NCI-H526 treated with DMSO at 0.1 percent for 48 hours (cell line): ENCODE results near the gene NISCH.
A peak's percentile ranks its signal among the peaks of the same experiment; 100 is the strongest.

Experiments
- DNase-seq: peaks from one replicate; lab custom pipeline; 2025; lab: John Stamatoyannopoulos, UW

Gene NISCH

DNA sequence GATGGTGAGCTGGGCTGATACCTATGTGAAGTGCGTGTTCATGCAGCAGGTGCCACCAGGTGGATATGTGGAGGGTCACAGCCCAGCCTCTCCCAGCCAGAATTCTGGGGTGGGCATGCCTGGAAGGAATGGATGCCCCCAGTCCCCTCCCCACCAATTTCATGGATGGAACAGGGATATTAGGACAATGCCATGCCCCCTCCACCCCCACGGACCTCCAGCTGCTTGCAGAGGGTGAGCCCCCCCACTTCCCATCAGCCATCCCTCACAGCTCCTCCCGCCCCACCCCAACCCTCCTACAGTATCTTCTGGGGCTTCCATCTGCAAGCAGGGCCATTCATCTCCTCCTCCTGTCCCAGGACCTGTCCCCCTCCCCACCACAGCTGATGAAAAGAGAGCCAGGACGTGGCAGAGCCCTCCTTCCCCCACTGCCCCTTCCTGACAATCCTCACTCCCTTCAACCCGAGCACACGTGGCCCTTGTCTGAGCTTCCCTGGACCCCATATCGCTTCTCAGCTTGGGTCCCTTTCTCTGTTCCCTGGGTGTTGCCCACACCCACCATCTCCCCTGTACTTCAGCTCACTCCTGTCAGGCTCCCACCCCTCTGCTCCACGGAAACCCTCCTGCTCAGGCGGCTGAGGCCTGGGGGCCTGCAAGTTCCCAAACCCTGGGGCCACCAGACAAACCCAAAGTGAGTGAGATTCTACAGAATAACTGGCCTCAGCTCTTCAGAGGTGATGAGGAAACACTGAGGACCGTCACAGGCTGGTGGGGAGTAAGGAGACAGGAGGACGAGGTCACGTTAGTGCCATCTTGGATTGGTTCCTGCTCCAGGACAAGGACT is 7.7 kb upstream of the NISCH start:
- DNase-seq = no peak

DNA sequence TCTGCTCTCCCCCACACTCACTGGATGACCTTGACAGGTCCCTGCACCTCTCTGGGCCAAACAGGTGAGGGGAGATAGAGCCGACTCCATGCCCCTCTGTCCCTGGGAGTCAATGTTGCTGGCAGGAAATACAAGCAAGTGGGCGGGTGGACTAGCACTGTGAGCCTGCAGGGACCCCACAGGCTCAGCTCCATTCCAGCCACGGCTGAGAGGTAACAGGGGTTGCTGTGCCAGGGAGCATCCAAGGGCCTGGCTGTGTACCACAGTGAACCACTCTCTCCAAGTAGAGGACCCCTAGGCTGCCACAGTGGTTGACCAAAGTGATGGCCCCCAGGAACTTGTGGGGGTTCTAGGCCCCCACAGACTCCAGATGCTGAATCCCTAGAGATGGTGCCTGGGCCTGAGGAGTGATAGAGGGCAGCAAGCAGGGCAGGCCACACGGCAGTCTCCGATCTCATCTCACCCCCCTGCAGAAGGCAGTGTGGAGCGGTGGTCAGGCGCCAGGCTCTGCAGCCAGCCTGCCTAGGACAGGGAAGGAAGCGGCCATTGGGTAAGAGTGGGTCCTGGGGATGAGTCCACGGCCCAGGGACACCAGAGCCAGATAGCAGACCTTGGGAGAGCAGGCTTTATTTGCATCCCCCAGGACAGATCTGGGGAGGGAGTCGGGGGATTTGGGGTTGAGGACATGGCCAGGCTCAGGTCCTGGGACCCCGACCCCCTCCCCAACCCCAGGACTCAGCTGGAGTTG is 4.7 kb upstream of the NISCH start:
- no peak for DNase-seq

DNA sequence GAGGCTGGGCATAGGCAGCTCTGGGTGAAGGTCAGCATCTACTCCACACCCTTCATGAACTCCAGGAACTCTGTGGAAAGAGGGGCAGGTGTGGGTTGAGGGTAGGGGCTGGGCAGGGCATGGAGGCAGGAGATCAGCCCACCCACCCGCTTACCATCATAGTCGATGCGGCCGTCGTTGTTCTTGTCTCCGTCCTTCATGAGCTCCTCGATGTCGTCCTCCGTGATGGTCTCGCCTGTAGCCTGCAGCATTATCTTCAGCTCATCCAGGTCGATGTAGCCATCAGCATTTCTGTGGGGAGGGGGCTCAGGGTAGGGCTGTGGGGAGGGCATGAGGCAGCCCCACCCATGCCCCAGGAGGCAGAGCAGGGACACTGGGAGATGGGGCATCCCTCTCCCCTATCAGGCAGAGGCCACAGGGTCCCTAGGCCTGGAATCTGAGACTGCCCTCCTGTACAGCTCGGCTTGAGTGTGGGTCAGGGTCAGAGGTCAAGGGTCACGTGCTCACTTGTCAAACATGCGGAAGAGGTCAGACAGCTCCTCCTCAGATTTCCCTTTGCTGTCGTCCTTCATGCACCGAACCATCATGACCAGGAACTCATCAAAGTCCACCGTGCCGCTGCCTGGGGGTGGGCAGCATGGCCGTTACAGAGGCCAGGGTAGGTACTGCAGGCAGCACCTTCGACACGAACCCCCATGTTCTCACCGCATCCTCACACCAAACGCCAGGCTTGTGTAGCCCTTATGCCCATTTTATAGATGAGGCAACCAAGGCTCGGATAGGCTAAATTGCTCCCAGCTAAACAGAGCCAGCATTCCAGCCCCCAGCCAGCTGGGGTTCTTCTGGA is 3.9 kb upstream of the NISCH start:
- no peak for DNase-seq

DNA sequence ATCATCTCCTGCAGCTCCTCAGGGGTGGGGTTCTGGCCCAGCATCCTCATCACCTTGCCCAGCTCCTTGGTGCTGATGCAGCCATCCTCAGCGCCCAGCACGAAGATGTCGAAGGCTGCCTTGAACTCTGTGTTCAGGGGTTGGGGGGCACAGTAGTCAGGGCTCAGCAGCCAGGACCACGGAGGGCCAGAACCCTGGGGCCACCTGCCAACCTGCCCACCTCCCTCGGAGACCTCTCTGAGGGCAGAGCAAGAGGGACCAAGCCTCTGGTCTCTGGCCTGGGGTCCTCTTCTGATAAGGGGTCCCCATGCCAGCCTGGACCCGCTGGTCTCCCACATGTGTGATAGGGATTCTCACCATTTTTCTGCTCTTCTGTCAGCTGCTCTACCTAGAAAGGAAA is 3.3 kb upstream of the NISCH start:
- DNase-seq = no peak

DNA sequence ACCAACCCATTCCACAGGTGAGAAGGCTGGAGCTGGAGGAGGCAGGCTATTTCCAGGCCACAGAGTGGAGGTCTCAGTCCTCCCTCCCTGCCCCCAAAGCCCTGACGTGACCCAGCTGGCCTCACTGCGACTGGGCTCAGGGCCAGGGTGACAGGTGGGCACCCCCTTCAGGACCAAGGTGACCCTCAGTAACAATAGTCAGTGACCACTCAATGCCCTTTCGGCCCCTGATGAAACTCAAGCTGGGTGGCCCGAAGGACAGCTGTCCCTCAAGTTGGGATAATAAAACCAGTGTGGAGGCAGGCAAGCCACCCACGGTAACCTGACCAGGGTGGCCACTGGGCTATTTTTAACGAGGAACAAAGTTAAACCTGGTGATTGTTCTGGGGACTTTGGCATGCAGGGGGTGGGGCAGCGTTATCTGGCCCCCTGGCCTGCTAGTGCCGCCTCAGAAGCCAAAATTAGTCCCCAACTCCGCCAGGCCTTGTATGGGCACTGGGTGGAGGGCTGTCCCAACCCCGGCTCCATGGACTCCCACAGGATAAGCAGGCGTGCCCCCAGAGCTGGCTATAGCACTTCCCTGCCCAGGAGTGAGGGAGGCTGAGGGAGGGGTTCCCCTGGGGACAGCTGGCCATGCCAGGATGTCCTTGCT is 2.7 kb upstream of the NISCH start:
- DNase-seq = no peak

DNA sequence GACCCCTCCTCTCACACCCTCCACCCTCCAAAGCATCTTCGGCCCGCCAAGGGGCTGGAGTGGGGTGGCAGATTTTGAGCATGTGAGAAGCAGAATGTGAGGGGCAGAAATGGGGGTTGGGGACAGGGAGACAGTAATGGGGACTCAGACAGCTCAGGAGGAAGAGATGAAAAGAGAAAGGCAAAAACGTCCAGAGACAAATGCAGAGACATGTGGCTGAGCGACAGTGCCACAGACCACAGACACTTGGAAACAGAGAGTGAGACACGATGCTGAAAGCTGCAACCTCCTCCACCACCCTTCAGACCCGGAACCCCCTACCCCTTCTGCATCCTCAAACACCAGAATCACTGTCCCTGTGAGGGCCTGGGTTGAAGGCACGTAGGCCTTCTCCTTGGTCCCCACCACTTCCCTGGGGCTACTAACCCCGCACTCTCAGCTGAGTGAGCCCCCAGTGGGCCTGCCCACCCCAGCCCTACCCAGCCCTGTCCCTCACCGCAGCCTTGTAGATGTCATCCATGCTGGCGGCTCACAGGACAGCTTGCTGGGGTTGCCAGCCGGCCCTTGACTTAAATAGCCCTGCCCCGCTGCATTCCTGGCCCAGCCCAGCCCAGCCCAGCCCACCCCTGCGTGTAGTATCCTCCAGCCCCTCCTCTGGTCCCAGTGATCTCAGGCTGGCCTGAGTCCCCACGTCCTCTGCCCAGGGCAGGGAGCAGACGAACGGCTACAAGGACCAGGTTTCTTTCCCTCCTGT is 1.7 kb upstream of the NISCH start, which contains the start of gene TNNC1:
Gene TNNC1, minus strand, starts transcription at position 546 of the 754 bp plus-strand sequence. Its CDS starts 26 bp downstream, at position 520.
- no peak for DNase-seq

DNA sequence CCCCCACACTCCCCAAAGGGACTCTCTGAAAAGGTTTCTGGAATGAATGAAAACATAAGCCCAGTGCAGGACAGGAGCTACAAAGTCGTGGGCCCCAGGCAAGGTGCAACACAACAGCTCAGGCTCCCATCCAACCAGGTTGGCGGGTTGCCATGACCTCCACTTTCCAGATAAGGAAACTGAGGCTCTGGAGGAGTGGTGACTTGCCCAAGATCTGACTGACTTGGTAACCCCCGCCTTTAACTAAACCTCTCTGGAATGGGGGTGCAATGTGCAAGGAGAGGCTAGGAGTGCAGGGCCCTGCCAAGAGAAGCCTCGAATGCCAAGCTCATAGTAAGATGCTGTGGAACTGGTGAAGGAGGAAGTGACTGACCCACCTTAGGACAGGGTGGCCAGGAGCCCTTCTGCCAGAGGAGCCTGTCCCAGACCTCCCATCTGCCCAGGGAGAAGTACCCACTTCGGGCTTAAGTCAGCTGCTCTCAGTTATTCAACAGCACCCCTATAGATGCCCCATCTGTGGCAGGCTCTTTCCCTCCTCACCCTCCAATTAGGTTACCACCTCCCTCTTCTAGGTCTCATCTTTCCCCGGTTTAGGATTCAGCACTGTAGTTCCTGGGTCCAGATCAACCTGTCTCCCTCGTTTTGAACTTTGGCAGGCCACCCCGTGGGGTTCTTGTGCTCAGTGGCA is 1.0 kb upstream of the NISCH start:
- DNase-seq = no peak

DNA sequence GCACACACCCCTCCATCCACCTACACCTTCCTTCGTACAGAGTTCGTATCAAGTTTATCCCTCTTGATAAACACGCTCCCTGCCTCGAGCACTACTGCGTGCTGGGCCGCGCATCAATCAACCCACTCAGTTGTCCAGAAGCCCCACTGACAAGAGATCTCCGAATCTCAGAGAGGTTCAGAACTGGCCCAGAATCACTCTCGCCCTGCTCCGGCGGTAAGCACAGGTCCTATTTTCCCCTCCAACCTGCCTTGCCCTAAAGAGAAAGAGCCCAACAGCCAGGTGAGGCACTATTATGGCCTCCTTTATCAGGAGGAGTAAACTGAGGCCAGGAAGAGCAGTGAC is 494 bp upstream of the NISCH start:
- no peak for DNase-seq

DNA sequence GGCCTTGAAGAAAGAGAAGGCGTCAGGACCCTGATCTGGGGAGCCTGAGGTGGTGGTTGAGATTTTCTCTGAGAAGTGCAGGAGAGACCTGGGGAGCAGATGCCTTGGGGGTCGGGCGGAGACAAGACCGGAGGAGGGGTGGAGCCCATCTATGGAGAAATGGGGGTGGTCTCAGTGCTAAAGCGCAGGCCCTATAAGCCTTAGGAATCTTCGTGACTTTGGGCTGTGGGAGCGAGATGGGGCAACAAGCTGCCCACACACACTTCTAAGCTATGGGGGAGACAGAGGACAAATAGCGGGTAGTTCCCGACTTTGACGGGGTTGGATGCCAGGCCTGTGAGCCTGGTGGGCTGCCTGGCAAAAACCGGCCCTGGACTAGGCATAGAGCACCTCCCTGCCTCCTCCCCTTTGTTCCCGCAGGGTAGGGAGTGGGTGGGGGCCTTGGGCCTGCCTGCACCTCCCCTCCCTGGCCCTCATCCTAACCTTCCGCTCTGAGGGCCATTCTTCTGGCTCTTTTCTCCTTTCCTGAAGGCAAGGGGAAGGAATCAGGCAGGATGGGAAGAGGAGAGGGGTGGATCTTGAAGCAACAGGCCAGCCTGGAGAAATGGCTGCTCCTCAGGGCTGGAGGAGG is 880 bp downstream of the NISCH start:
- DNase-seq = peak; percentile 26

DNA sequence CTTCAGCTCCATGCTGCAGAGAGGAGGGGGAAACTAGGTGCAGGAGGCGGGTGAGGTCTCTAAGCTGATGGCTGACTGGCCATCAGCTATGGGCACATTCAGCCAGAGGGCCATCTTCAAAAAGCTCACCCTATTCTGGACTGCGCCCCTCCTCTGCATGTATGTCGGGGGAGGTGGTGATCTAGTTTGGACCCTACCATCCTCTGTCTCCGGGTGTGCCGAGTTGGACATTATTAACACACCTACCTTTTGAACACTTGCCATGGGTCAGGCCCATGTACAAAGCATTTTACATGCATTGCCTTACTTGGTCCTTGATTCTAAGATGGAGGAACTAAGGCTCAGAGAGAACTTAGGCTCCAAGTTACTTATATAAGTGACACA is 1.4 kb downstream of the NISCH start:
- peak; percentile 43 for DNase-seq

DNA sequence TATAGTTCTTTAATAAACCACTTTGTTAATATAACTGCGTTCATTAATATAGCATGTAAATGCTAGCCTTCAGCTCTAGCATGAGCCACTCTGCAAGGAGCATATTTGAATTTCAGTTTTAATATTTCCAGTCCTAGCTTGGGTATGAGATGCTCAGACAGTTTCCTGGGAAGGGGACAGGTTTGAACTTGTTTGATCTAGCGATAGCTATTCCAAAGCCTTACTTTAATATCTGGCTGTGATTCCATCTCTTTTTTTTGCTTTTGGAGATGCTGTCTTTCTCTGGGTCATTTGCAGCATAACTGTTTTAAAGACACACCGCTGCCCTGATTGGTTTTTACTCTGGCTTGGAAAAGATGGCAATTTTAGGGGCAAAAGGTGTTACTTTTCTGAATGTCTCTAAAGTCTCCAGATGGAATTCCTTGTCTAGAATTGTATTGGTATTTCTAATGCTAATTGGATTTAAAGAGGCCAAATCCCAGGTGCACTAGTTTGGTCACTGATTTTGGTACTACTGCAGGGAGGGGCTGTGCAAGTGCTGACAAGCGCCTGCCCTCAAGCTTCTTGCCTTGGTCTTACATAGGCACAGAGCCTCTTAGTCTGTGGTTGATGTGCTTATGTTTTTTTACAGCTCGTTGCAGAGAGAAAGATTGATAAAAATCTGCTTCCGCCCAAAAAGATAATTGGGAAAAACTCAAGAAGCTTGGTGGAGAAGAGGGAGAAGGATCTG is 2.8 kb downstream of the NISCH start:
- DNase-seq = peak; percentile 48

DNA sequence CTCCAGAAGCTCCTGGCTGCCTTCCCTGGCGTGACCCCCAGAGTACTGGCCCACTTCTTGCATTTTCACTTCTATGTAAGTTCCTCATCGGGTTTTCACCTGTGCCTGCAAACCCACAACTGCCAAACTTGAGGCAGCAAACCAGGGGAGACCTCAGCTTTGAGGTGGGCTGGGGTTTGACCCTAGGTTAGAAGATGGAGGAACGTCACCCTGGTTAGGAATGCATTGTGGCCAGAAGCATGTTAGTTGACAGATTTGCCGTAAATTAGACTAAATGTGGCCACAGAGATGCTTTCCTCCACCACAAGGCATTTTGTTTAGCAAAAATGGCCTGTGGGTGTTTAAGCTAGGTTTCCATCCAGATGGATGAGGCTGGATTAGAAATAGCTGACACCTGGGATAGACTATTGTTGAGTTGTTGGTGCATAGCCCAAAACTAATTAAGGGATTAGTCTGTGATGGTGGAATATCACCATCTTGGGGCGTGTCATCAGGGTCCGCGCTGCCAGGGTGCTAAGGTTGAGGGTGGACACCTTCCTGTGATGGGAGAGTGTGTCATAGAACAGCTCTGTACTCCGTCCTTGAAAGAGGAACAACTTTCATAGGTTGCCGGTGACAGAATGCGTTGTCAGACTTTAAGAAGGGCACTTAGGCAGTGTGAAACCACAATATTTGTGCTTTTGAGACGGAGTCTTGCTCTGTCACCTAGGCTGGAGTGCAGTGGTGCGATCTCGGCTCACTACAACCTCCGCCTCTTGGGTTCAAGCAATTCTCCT is 3.6 kb downstream of the NISCH start:
- DNase-seq = no peak

DNA sequence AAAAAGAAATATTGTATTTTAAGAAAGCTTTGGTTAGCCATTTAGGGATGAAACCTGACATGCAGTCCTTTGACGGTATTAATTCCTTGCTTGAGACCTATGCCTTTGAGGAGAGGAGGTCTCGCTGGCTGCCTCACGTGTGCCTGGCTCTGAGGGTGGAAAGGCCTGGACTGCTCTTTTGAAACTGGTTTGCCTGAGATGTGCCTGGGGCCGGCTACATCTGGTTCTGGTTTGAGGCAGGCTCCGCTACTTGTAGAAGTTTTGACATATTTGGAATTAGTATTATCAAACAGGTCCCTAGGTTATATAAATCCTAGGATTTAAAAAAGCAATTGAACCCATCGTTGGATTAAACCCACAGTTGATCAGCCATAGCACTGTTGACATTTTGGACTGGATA is 6.5 kb downstream of the NISCH start:
- no peak for DNase-seq

DNA sequence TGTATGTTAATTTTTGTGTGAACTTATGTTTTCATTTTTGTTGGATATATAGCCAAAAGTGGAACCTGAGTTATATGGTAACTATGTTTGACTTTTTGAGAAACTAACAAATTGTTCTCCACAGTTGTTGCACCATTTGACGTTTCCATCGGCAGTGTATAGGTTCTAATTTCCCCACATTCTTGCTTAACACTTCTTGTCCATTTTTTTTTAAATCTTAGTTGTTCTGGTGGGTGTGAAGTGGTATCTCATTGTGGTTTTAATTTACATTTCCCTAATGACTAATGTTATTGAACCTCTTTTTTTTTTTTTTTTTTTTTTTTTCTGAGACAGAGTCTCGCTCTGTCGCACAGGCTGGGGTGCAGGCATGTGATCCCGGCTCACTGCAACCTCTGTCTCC is 8.0 kb downstream of the NISCH start:
- no peak for DNase-seq

DNA sequence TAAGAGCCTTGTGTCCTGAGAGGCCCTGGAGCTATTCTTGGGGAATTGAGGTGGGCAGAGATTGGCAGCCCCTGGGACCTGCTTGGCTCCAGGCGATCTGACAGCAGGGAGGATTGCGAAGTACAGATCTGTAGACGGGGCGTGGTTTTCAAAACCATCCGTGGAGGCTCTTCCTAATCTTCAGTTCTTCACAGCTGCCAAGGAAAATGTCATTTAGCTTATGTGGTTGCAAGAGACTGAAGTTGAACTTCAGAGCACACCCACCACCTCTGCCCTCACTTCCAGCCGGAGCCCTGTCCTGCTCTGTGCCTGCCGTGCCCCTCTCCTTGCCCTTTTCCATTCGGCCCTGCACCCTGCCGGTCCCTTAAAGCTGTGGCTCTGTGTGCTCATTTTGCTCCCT is 12.9 kb downstream of the NISCH start:
- no peak for DNase-seq

DNA sequence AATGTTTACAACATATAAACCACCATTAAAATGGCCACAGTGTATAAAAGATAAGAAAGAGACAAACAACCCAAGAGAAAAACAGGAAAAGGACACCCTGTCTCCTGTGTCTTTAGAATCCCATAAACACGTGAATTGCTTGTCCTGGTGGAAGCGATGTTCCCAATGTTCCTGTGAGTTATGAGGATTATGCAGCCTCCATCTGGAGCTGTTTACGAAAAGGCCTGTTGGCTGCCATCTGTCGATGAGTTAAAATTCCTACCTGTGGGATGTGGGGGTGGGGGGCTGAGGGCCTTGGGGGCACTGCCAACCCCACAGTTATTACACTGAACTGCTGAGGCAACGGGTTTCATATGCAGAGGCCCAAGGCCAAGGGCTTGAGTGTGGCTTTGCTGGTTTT is 13.6 kb downstream of the NISCH start:
- DNase-seq = no peak

DNA sequence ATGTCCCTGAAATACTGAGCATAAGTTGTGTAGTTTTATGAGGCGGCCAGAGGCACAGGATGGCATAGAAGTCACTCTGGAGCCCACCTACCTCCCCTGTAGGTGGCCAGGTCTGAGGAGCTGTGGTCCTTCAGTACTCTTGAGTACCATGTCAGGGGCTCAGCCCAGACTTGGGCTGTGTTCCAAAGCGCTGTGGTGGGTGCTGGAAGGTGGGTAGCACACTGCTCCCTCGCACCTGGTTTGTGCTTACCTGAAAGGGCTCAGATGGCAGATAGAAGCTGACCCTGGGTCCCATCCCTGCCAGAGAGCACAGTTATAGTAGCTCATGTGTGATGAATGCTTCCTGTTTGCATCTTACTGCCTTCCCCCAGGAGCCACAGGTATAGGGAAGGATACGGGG is 15.5 kb downstream of the NISCH start:
- DNase-seq = no peak

DNA sequence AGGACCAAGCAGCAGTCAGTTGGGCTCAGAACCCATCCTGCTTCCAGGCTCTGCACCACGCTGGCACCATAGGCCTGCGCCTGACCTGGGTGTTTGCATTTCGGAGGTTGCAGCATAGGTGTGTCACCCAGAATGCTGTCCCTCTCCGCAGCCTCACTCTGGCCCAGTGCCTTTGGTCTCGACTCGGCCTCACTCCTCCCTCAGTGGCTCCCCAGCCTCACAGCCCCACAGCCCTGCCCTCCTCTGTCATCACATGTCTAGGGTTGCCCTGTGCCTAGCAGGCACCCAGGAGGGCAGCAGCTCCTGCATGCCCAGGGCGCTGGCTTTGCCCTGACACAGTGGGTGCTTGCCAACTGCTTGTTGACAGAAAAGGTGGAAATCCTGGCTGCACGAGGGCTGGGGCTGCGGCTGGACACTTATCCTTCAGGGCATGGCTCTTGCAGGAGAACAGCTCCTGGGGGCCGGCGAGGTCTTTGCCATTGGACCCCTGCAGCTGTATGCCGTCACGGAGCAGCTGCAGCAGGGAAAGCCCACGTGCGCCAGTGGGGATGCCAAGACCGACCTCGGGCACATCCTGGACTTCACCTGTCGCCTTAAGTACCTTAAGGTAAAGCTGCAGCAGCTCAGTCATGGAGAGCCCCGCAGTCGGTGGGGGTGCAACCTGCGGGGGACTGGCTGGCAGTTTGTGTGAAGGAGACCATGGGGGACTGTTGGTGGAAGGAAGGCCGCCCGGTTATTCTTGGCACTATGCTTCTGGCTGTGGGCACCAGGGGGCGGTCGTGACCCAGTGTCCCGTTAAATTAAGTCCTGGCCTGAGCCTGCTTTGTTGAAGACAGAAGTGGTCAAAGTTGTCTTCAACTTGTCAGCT is 16.2 kb downstream of the NISCH start:
- DNase-seq = peak; percentile 9
